SJSA1 (cell line): ENCODE measurements around the gene FBRSL1. TPM values are rescaled to one million over a fixed set of nuclear protein-coding genes. Genes with fewer than 3 reads are reported as not detected.

Source experiments
- DNase-seq, 2 experiments: peaks; one replicate each; pipeline ENCODE4 v3.0.0-alpha.2; 2015 to 2020; ENCODE audit warnings: low spot score in 2 of 2, low read depth in 1 of 2
- H3K27ac ChIP-seq: fragments of 250-450 bp; sonication (Bioruptor Pico); 2 replicates; pipeline ENCODE4 v1.5.1; 2020; ENCODE audit warnings: mild to moderate bottlenecking, moderate library complexity
- H3K27me3 ChIP-seq: fragments of 250-450 bp; sonication (Bioruptor Pico); replicated peaks from 2 replicates; pipeline ENCODE4 v1.5.1; 2020; ENCODE audit warnings: mild to moderate bottlenecking, moderate library complexity
- H3K36me3 ChIP-seq: fragments of 250-450 bp; sonication (Bioruptor Pico); 2 replicates; pipeline ENCODE4 v1.5.1; 2020; ENCODE audit warnings: mild to moderate bottlenecking
- H3K4me1 ChIP-seq: fragments of 250-450 bp; sonication (Bioruptor Pico); replicated peaks from 2 replicates; pipeline ENCODE4 v1.6.1; 2021; ENCODE audit warnings: mild to moderate bottlenecking
- H3K4me3 ChIP-seq: fragments of 250-450 bp; sonication (Bioruptor Pico); 2 replicates; pipeline ENCODE4 v1.5.1; 2020; ENCODE audit warnings: mild to moderate bottlenecking
- H3K9me3 ChIP-seq: fragments of 250-450 bp; sonication (Bioruptor Pico); replicated peaks from 2 replicates; pipeline ENCODE4 v1.5.1; 2020; ENCODE audit warnings: mild to moderate bottlenecking
- total RNA-seq: library from RNA; depleted of rRNA; stranded (reverse); fragments of >200 nt; shearing (Covaris generic); gene quantifications from 2 replicates; pipeline ENCODE4 v1.2.3, GENCODE V29; 2014; rRNA removed

The FBRSL1 gene
- total RNA-seq, 1 experiment from 2014 or later, result 2.8 TPM

- no peak for DNase-seq
- H3K27ac ChIP-seq, result no peak overlapping the region
- H3K27me3 ChIP-seq, result peaks cover 18% of the 10 kb centered on the region
- no peaks in the 10 kb centered on the region for H3K9me3 ChIP-seq
- no peak overlapping the region for H3K4me3 ChIP-seq
- H3K36me3 ChIP-seq, result no peaks in the 10 kb centered on the region
- H3K4me1 ChIP-seq, result peaks cover 15% of the 10 kb centered on the region
Observed at GRCh38 chr12:132557291-132558015, 67.5 kb downstream of the FBRSL1 start.

GRCh38 chr12:132558042-132558856 is 68.3 kb downstream of the FBRSL1 start:
- Histone ChIP-seq H3K4me1 (peaks cover 15% of the 10 kb centered on the region), H3K27ac (no peak overlapping the region), H3K27me3 (peaks cover 18% of the 10 kb centered on the region), H3K9me3 (no peaks in the 10 kb centered on the region), H3K36me3 (no peaks in the 10 kb centered on the region), H3K4me3 (no peak overlapping the region)
- DNase-seq, result no peak

- Histone ChIP-seq H3K27me3 (peaks cover 18% of the 10 kb centered on the region), H3K27ac (no peak overlapping the region), H3K9me3 (no peaks in the 10 kb centered on the region), H3K36me3 (no peaks in the 10 kb centered on the region), H3K4me1 (peaks cover 15% of the 10 kb centered on the region), H3K4me3 (peak overlapping the region; percentile 45)
- DNase-seq, result no peak
Observed at GRCh38 chr12:132558861-132559623, 69.1 kb downstream of the FBRSL1 start.

GRCh38 chr12:132559652-132560363 is 69.9 kb downstream of the FBRSL1 start:
- H3K4me3 ChIP-seq, result peak overlapping the region; percentile 45
- H3K27me3 ChIP-seq, result peaks cover 18% of the 10 kb centered on the region
- no peaks in the 10 kb centered on the region for H3K36me3 ChIP-seq
- H3K9me3 ChIP-seq, result no peaks in the 10 kb centered on the region
- no peak for DNase-seq
- no peak overlapping the region for H3K27ac ChIP-seq
- peaks cover 15% of the 10 kb centered on the region for H3K4me1 ChIP-seq

GRCh38 chr12:132560364-132560613 is 70.3 kb downstream of the FBRSL1 start:
- Histone ChIP-seq H3K9me3 (no peaks in the 10 kb centered on the region), H3K36me3 (no peaks in the 10 kb centered on the region), H3K27me3 (peaks cover 18% of the 10 kb centered on the region), H3K4me1 (peaks cover 15% of the 10 kb centered on the region), H3K27ac (no peak overlapping the region), H3K4me3 (peak overlapping the region; percentile 45)
- DNase-seq, result no peak

GRCh38 chr12:132560614-132561426 is 70.9 kb downstream of the FBRSL1 start:
- no peak for DNase-seq
- Histone ChIP-seq H3K4me1 (peaks cover 15% of the 10 kb centered on the region), H3K9me3 (no peaks in the 10 kb centered on the region), H3K27ac (no peak overlapping the region), H3K36me3 (no peaks in the 10 kb centered on the region), H3K4me3 (peak overlapping the region; percentile 45), H3K27me3 (peaks cover 18% of the 10 kb centered on the region)

Other genes starting within 250 kb of the FBRSL1 start
- gene GALNT9, start 160.6 kb upstream of the FBRSL1 start, total RNA-seq, result not detected in 2 replicates
- not detected in 2 replicates for gene LRCOL1, start 120.4 kb downstream of the FBRSL1 start, total RNA-seq
- gene P2RX2, start 128.6 kb downstream of the FBRSL1 start, total RNA-seq, result not detected in 2 replicates
- 17.4 and 32.8 TPM in 2 replicates for gene POLE, start 197.2 kb downstream of the FBRSL1 start, total RNA-seq
- 105 and 109 TPM in 2 replicates for gene PXMP2, start 197.4 kb downstream of the FBRSL1 start, total RNA-seq
- 30.8 and 36.5 TPM in 2 replicates for gene PGAM5, start 220.7 kb downstream of the FBRSL1 start, total RNA-seq